GM10248 (cell line): ENCODE results near the gene TSPAN7.

ENCODE experiments used
- CTCF ChIA-PET: fragments of 300-600 bp; sonication (Branson Sonifier 250); formaldehyde crosslinking; extraction: SDS; loops from one replicate; lab custom pipeline; 2021; ENCODE audit warnings: antibody characterized with exemption; lab: Yijun Ruan, JAX
- POLR2A ChIA-PET: fragments of 350-650 bp; sonication (Branson Sonifier 250); formaldehyde crosslinking; extraction: SDS; loops from one replicate; lab custom pipeline; 2020; ENCODE audit warnings: antibody characterized with exemption; lab: Yijun Ruan, JAX
- DNase-seq: peaks from one replicate; pipeline ENCODE4 v3.0.0; 2012; ENCODE audit errors: extremely low spot score
- TF ChIP-seq, protein P1 (sequence below): IDR thresholded peaks from 2 replicates; pipeline ENCODE4 v1.5.1; 2012; ENCODE audit warnings: mild to moderate bottlenecking, low read depth; ENCODE audit errors: extremely low read depth, missing control alignments, control extremely low read depth

Gene TSPAN7

GRCh38 chrX:38561951-38562719 is 793 bp downstream of the TSPAN7 start:
- CTCF ChIA-PET = no interaction called here
- peak; percentile 5 for DNase-seq
- TF ChIP-seq, protein P1, sequence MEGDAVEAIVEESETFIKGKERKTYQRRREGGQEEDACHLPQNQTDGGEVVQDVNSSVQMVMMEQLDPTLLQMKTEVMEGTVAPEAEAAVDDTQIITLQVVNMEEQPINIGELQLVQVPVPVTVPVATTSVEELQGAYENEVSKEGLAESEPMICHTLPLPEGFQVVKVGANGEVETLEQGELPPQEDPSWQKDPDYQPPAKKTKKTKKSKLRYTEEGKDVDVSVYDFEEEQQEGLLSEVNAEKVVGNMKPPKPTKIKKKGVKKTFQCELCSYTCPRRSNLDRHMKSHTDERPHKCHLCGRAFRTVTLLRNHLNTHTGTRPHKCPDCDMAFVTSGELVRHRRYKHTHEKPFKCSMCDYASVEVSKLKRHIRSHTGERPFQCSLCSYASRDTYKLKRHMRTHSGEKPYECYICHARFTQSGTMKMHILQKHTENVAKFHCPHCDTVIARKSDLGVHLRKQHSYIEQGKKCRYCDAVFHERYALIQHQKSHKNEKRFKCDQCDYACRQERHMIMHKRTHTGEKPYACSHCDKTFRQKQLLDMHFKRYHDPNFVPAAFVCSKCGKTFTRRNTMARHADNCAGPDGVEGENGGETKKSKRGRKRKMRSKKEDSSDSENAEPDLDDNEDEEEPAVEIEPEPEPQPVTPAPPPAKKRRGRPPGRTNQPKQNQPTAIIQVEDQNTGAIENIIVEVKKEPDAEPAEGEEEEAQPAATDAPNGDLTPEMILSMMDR = no peak
- POLR2A ChIA-PET = no interaction called here

DNA sequence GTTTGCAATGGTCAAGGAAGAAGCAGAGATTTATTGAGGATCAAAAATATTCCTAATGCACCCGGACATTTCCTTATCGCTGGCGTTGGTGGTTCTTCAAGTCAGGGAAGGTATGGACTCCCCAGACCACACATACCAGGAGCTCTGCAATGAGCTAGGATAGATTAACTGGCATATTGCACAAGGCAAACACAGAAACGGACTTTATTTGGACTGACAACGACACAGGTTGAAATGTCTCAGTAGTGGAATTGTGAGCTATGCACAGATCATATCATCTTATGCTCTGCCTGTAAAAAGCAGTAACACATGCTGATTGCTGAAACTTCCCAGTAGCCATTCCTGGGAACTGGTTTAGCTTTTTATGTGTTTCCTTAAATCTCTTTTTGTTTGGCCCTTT is 1.7 kb downstream of the TSPAN7 start:
- CTCF ChIA-PET = no interaction called here
- DNase-seq = no peak
- POLR2A ChIA-PET = no interaction called here
- TF ChIP-seq, protein P1 = no peak

GRCh38 chrX:38570396-38570795 is 9.1 kb downstream of the TSPAN7 start:
- TF ChIP-seq, protein P1 = no peak
- POLR2A ChIA-PET = no interaction called here
- CTCF ChIA-PET = no interaction called here
- no peak for DNase-seq

DNA sequence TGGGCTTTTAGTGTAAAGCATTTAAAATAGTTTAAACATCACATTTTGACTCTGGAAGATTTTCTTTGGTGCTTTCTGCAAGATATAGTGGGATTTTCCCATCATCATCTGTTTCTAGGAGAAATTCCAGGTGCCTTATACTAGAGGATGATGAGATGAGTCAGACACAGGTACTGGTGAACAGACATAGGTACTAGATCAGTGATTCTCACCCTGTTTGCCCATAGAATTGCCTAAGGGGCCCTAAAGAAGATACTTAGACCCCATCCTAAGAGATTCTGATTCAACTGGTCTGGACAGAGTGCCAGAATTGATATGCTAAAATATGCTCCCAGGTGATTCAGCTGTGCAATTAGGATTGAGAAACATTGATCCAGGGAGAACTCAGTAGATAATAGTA is 9.7 kb downstream of the TSPAN7 start:
- TF ChIP-seq, protein P1 = no peak
- ChIA-PET POLR2A (no interaction called here), CTCF (no interaction called here)
- DNase-seq = no peak

DNA sequence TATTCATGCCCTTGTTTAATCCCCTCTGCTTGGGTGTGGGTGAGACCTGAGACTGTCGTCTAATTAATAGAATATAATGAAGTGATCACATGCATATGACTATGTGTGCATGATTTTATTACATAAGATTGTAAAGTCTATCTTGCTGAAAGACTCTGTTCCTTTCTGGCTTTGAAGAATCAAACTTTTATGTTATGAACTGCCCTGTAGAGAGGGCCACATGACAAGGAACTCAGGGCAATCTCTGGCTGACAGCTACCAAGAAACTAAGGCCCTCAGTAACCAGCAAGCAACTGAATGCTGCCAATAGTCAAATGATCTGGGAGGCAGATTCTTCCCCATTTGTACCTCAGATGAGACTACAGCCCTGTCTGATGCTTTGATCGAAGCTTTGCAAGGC is 13.5 kb downstream of the TSPAN7 start:
- DNase-seq = no peak
- ChIA-PET CTCF (no interaction called here), POLR2A (no interaction called here)
- TF ChIP-seq, protein P1 = no peak

DNA sequence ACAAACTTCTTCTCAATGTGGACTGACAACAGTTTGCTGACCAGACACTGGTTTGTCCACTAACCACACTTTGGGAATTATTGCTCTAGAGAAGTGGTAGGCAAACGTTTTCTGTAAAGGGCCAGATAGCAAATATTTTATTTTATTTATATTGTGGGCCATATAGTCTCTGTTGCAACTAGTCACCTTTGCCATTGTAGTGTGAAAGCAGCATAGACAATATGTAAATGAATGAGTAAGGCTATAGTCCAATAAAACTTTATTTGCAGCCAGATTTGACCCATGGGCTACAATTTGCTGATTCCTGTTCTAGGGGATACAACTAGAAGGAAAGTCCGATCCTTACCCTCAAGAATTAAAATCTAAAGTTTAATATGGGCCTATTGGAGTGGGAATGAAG is 14.5 kb downstream of the TSPAN7 start:
- TF ChIP-seq, protein P1 = no peak
- ChIA-PET POLR2A (no interaction called here), CTCF (no interaction called here)
- no peak for DNase-seq

GRCh38 chrX:38577738-38578137 is 16.4 kb downstream of the TSPAN7 start:
- no peak for DNase-seq
- ChIA-PET CTCF (no interaction called here), POLR2A (no interaction called here)
- TF ChIP-seq, protein P1 = no peak
